ENCODE data around the gene POLG2.
"Not testable (repeated sequence)": the region's sequence is repeated elsewhere in the genome, so short reads cannot be mapped to it uniquely, and the experiment has no call there.

Gene POLG2

GRCh38 chr17:64503341-64503740 lies 6.5 kb upstream of the POLG2 start:
- peaks cover 68% of the 10 kb centered on the region for H3K36me3 ChIP-seq (ENCODE audit: insufficient read depth, low read length)

DNA sequence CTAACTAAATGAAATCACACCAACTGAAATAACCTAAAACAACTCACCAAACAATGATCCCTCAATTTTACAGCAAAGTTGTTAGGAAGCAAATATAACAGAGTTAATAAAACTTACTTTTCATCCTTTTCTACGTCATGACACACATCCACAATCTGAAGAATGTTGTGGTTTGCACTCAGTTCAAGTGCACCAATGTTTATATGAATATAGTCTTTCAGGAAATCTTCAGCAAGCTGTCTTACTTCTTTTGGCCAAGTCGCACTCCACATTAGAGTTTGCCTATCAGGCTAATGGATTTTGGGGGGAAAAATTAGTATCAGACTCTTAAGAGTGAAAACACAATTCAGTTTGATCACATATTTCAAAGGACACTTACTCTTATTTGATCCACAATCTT lies 6.0 kb upstream of the POLG2 start:
- Histone ChIP-seq H3K4me3 (ENCODE audit: low read length) (no peak overlapping the region), H3K9me3 (ENCODE audit: low read length) (no peaks in the 10 kb centered on the region), H2AFZ (ENCODE audit: low read depth, low read length) (no peak overlapping the region), H3K36me3 (ENCODE audit: insufficient read depth, low read length) (peaks cover 73% of the 10 kb centered on the region), H3K27me3 (ENCODE audit: insufficient read depth, low read length) (no peaks in the 10 kb centered on the region), H3K4me1 (ENCODE audit: insufficient read depth, low read length) (peaks cover 64% of the 10 kb centered on the region)

More at GRCh38 chr17:64503341-64503740, 6.5 kb upstream of the POLG2 start:
- peaks cover 61% of the 10 kb centered on the region for H3K4me1 ChIP-seq (ENCODE audit: insufficient read depth, low read length)
- no peak overlapping the region for H3K4me3 ChIP-seq (ENCODE audit: low read length)
- H3K9me3 ChIP-seq (ENCODE audit: low read length) = no peaks in the 10 kb centered on the region
- no peaks in the 10 kb centered on the region for H3K27me3 ChIP-seq (ENCODE audit: insufficient read depth, low read length)
- no peak overlapping the region for H2AFZ ChIP-seq (ENCODE audit: low read depth, low read length)

DNA sequence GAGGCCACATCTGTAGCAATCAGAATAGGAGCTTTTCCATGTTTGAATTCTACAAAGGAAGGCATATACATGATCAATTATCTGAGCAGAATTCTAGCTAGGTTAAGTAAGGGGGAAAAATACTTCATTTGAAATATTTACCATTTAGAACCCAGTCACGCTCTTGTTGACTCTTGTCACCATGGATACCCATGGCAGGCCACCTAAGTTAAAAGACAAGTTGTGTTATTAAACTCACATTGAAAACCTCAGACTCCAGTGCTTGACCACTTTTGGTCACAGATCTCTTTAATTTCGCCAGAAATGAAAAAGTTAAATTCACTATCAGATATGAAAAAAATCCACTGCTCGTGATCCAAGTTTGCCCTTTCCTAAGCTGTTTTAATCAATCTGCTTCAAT lies 5.2 kb upstream of the POLG2 start:
- Histone ChIP-seq H3K4me3 (ENCODE audit: low read length) (no peak overlapping the region), H2AFZ (ENCODE audit: low read depth, low read length) (no peak overlapping the region), H3K4me1 (ENCODE audit: insufficient read depth, low read length) (peaks cover 70% of the 10 kb centered on the region), H3K36me3 (ENCODE audit: insufficient read depth, low read length) (peaks cover 74% of the 10 kb centered on the region), H3K9me3 (ENCODE audit: low read length) (no peaks in the 10 kb centered on the region), H3K27me3 (ENCODE audit: insufficient read depth, low read length) (no peaks in the 10 kb centered on the region)

DNA sequence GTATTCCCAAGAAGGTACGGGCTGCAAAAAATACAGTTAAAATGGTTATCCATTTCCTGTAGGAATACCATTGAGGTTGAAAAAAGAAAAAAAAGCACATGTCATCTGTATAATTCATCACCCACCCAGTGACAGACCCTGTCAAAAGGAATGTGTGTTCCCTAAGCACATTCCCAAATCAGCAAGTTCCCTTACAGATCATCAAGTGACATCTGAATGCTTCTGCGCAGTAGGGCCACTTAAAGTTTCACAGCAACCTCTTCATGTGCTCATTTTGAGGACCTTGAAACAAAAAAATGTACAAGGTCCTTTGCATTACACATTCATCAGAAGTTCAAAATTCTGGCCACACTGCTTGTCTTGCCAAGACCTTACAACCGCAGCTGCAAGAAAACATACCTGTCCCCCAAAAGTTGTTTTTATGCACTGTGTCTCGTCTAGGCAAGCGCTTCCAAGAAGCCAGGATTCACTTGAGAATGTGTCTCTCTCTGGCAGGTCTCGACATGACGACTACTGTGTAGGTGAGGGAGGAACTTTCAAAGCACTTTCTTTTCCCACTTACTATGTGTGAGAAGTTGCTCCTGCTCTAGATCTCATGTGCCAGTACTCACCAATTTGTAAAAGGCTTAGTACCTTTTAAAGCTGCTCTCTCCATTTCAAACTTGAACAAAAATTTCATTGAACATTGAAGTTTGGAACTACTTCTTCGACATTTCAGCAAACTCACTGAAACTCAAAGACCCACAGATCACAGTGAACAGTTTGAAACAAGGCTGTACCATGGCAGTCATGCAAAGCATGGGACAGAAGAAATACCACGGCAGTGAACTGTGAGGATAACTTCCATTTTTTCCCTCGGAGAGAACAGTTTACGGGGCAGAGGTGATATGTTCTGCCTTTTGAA lies 4.3 kb upstream of the POLG2 start:
- Histone ChIP-seq H3K9me3 (ENCODE audit: low read length) (no peaks in the 10 kb centered on the region), H3K4me1 (ENCODE audit: insufficient read depth, low read length) (peaks cover 74% of the 10 kb centered on the region), H2AFZ (ENCODE audit: low read depth, low read length) (no peak overlapping the region), H3K4me3 (ENCODE audit: low read length) (no peak overlapping the region), H3K36me3 (ENCODE audit: insufficient read depth, low read length) (peaks cover 74% of the 10 kb centered on the region), H3K27me3 (ENCODE audit: insufficient read depth, low read length) (no peaks in the 10 kb centered on the region)

GRCh38 chr17:64500487-64500859 lies 3.6 kb upstream of the POLG2 start:
- Histone ChIP-seq H3K4me1 (ENCODE audit: insufficient read depth, low read length) (peaks cover 78% of the 10 kb centered on the region), H3K27me3 (ENCODE audit: insufficient read depth, low read length) (no peaks in the 10 kb centered on the region), H3K36me3 (ENCODE audit: insufficient read depth, low read length) (peaks cover 74% of the 10 kb centered on the region), H3K9me3 (ENCODE audit: low read length) (no peaks in the 10 kb centered on the region), H3K4me3 (ENCODE audit: low read length) (no peak overlapping the region), H2AFZ (ENCODE audit: low read depth, low read length) (no peak overlapping the region)

DNA sequence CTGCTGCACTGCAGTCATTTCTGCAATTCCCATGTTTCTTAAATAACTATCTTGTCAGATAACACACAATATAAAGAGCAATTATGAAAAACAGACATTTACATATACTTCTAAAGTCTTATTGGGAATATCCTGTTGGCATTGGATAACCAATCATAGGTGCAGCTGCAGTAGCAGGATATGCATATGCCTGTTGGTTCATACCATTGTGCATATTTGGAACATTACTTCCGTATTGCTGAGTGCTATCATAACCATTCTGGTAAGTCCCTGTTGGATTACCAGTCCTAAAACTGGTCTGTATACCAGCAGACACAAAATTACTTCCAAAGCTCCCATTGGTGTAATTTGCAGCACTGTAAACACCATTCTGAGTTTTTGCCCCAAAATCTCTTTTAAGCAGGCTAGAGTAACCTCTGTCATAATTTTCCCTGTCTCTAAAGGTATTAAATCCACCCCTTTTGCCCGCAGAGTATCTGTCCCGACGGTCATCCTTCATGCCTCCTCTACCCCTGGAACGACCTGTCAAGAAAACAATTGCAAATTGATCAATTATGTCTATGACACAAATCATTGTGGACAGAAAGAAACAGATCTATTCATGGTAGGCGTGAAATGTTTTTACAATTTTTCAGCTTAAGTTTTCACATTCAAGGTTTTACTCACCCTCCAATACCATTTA lies 3.1 kb upstream of the POLG2 start:
- Histone ChIP-seq H3K4me1 (ENCODE audit: insufficient read depth, low read length) (peaks cover 78% of the 10 kb centered on the region), H2AFZ (ENCODE audit: low read depth, low read length) (no peak overlapping the region), H3K27me3 (ENCODE audit: insufficient read depth, low read length) (no peaks in the 10 kb centered on the region), H3K4me3 (ENCODE audit: low read length) (no peak overlapping the region), H3K9me3 (ENCODE audit: low read length) (no peaks in the 10 kb centered on the region), H3K36me3 (ENCODE audit: insufficient read depth, low read length) (peaks cover 72% of the 10 kb centered on the region)

GRCh38 chr17:64498308-64499203 lies 1.7 kb upstream of the POLG2 start:
- Histone ChIP-seq H3K4me3 (ENCODE audit: low read length) (no peak overlapping the region), H3K4me1 (ENCODE audit: insufficient read depth, low read length) (peaks cover 72% of the 10 kb centered on the region), H3K27me3 (ENCODE audit: insufficient read depth, low read length) (no peaks in the 10 kb centered on the region), H2AFZ (ENCODE audit: low read depth, low read length) (no peak overlapping the region), H3K9me3 (ENCODE audit: low read length) (no peaks in the 10 kb centered on the region), H3K36me3 (ENCODE audit: insufficient read depth, low read length) (peaks cover 62% of the 10 kb centered on the region)

- Histone ChIP-seq H3K4me3 (ENCODE audit: low read length) (peak overlapping the region; percentile 77), H3K4me1 (ENCODE audit: insufficient read depth, low read length) (peaks cover 63% of the 10 kb centered on the region), H3K36me3 (ENCODE audit: insufficient read depth, low read length) (peaks cover 60% of the 10 kb centered on the region), H3K27me3 (ENCODE audit: insufficient read depth, low read length) (no peaks in the 10 kb centered on the region), H2AFZ (ENCODE audit: low read depth, low read length) (no peak overlapping the region), H3K9me3 (ENCODE audit: low read length) (no peaks in the 10 kb centered on the region)
Measured at GRCh38 chr17:64497565-64498035, 746 bp upstream of the POLG2 start.

- Histone ChIP-seq H3K27me3 (ENCODE audit: insufficient read depth, low read length) (no peaks in the 10 kb centered on the region), H3K9me3 (ENCODE audit: low read length) (no peaks in the 10 kb centered on the region), H2AFZ (ENCODE audit: low read depth, low read length) (peak overlapping the region; percentile 30), H3K36me3 (ENCODE audit: insufficient read depth, low read length) (peaks cover 58% of the 10 kb centered on the region), H3K4me1 (ENCODE audit: insufficient read depth, low read length) (peaks cover 54% of the 10 kb centered on the region), H3K4me3 (ENCODE audit: low read length) (peak overlapping the region; percentile 77)
Measured at GRCh38 chr17:64496348-64496785, 487 bp downstream of the POLG2 start.

DNA sequence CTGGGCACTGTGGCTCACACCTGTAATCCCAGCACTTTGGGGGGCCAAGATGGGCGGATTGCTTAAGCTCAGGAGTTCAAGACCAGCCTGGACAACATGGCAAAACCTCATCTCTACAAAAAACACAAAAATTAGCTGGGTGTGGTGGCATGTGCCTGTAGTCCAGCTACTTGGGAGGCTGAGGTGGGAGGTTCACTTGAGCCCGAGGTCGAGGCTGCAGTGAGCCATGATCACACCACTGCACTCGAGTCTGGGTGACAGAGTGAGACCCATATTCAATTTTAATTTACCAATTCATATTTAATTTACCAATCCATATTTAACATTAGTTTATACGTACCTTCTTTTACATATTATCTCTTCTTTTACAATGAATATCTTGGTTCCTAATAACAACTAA lies 1.6 kb downstream of the POLG2 start:
- Histone ChIP-seq H3K4me1 (ENCODE audit: insufficient read depth, low read length) (peaks cover 43% of the 10 kb centered on the region), H3K36me3 (ENCODE audit: insufficient read depth, low read length) (peaks cover 58% of the 10 kb centered on the region)
- H3K4me3 ChIP-seq (ENCODE audit: low read length); H3K9me3 ChIP-seq (ENCODE audit: low read length); H2AFZ ChIP-seq (ENCODE audit: low read depth, low read length); H3K27me3 ChIP-seq (ENCODE audit: insufficient read depth, low read length): not testable (repeated sequence)

GRCh38 chr17:64494121-64494520 lies 2.7 kb downstream of the POLG2 start:
- no peak overlapping the region for H3K4me3 ChIP-seq (ENCODE audit: low read length)
- H3K36me3 ChIP-seq (ENCODE audit: insufficient read depth, low read length) = peaks cover 54% of the 10 kb centered on the region
- no peaks in the 10 kb centered on the region for H3K9me3 ChIP-seq (ENCODE audit: low read length)
- peaks cover 31% of the 10 kb centered on the region for H3K4me1 ChIP-seq (ENCODE audit: insufficient read depth, low read length)
- H3K27me3 ChIP-seq (ENCODE audit: insufficient read depth, low read length) = no peaks in the 10 kb centered on the region
- H2AFZ ChIP-seq (ENCODE audit: low read depth, low read length) = no peak overlapping the region

- Histone ChIP-seq H2AFZ (ENCODE audit: low read depth, low read length) (no peak overlapping the region), H3K9me3 (ENCODE audit: low read length) (no peaks in the 10 kb centered on the region), H3K4me3 (ENCODE audit: low read length) (no peak overlapping the region), H3K4me1 (ENCODE audit: insufficient read depth, low read length) (peaks cover 16% of the 10 kb centered on the region), H3K27me3 (ENCODE audit: insufficient read depth, low read length) (no peaks in the 10 kb centered on the region), H3K36me3 (ENCODE audit: insufficient read depth, low read length) (peaks cover 48% of the 10 kb centered on the region)
Measured at GRCh38 chr17:64492481-64493109, 4.3 kb downstream of the POLG2 start.
